Calu3 (cell line): ENCODE measurements around the gene ITFG2. TPM values are rescaled to one million over a fixed set of nuclear protein-coding genes. Genes with fewer than 3 reads are reported as not detected.

ENCODE experiments used
- BruUV-seq: library from RNA; stranded (reverse); fragments of 400-500 nt; replicated peaks from 2 replicates; lab custom pipeline; 2021; lab: Mats Ljungman, UMichigan
- CTCF ChIA-PET: fragments of 300-600 bp; sonication (Branson Sonifier 250); formaldehyde crosslinking; loops from one replicate; lab custom pipeline; 2022; ENCODE audit warnings: antibody characterized with exemption; lab: Charles Lee
- DNase-seq: peaks from one replicate; pipeline ENCODE4 v3.0.0; 2022
- H3K27ac Mint-ChIP-seq: one replicate; pipeline ENCODE4 v1.8.0; 2022; ENCODE audit warnings: mixed read lengths; ENCODE audit not compliant: unreplicated experiment
- H3K27me3 Mint-ChIP-seq: one replicate; pipeline ENCODE4 v1.8.0; 2022; ENCODE audit warnings: mixed read lengths; ENCODE audit not compliant: unreplicated experiment
- H3K36me3 Mint-ChIP-seq: one replicate; pipeline ENCODE4 v1.8.0; 2022; ENCODE audit warnings: mild to moderate bottlenecking, moderate library complexity, mixed read lengths; ENCODE audit not compliant: insufficient read depth, unreplicated experiment
- H3K4me1 Mint-ChIP-seq: one replicate; pipeline ENCODE4 v1.8.0; 2022; ENCODE audit warnings: mild to moderate bottlenecking, low read depth, mixed read lengths; ENCODE audit not compliant: unreplicated experiment
- H3K4me3 Mint-ChIP-seq: one replicate; pipeline ENCODE4 v1.8.0; 2022; ENCODE audit warnings: mild to moderate bottlenecking, low read depth, moderate library complexity, mixed read lengths; ENCODE audit not compliant: unreplicated experiment
- H3K9me3 Mint-ChIP-seq: one replicate; pipeline ENCODE4 v1.8.0; 2022; ENCODE audit warnings: low read depth, mixed read lengths; ENCODE audit not compliant: unreplicated experiment
- CTCF ChIP-seq: fragments of 200-600 bp; IDR thresholded peaks from one replicate; pipeline ENCODE4 v1.8.0; 2022; ENCODE audit warnings: antibody characterized with exemption; ENCODE audit not compliant: unreplicated experiment
- intact Hi-C: fragments of 100-400 bp; cut with micrococcal nuclease; formaldehyde crosslinking; loops from one replicate; pipeline ENCODE4 v1.10.0; 2022; ENCODE audit not compliant: unreplicated experiment
- total RNA-seq: library from RNA; stranded (reverse); gene quantifications from 2 replicates; pipeline ENCODE4 v1.2.3, GENCODE V29; 2022

ITFG2 gene
- total RNA-seq, 1 experiment from 2014 or later = 31.9 TPM

DNA sequence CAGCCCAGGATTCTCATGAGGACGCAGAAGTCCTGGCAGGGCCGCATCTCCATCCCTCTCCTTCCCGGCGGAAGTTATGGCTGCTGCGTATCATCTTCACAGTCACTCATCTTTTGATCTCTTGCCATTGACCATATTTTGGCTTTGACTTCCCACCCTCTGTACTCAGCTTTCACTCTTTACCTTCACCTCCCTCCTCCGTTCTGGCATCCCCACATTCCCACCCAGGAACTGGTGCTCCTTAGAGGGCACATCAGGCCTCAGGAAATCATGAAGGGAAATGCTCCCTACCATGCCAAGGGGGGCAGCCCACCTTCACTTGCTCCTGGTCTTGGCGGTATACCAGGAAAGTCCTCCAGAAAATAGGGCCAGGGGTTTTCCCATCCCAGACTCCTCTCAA is 43.1 kb downstream of the ITFG2 start:
- no peak overlapping the region for H3K27ac Mint-ChIP-seq
- no peak overlapping the region for H3K4me3 Mint-ChIP-seq
- no peak for TF ChIP-seq CTCF
- no peaks in the 10 kb centered on the region for H3K27me3 Mint-ChIP-seq
- H3K36me3 Mint-ChIP-seq = peaks cover 26% of the 10 kb centered on the region
- H3K9me3 Mint-ChIP-seq = no peaks in the 10 kb centered on the region
- CTCF ChIA-PET = interaction anchor here (0.7 kb wide), 1 partner anchor 1477 kb away, joined by 4 read pairs; no protein-coding TSS in a partner anchor
- intact Hi-C loops = no loop called here
- H3K4me1 Mint-ChIP-seq = no peaks in the 10 kb centered on the region
- no TSS peak for BruUV-seq
- DNase-seq = no peak

- no peak for TF ChIP-seq CTCF
- Mint-ChIP-seq H3K27me3 (no peaks in the 10 kb centered on the region), H3K4me3 (no peak overlapping the region), H3K4me1 (no peaks in the 10 kb centered on the region), H3K36me3 (peaks cover 26% of the 10 kb centered on the region), H3K9me3 (no peaks in the 10 kb centered on the region), H3K27ac (no peak overlapping the region)
- intact Hi-C loops = no loop called here
- no TSS peak for BruUV-seq
- CTCF ChIA-PET = no interaction called here
- DNase-seq = no peak
Measured at GRCh38 chr12:2856051-2856450, 43.6 kb downstream of the ITFG2 start.

DNA sequence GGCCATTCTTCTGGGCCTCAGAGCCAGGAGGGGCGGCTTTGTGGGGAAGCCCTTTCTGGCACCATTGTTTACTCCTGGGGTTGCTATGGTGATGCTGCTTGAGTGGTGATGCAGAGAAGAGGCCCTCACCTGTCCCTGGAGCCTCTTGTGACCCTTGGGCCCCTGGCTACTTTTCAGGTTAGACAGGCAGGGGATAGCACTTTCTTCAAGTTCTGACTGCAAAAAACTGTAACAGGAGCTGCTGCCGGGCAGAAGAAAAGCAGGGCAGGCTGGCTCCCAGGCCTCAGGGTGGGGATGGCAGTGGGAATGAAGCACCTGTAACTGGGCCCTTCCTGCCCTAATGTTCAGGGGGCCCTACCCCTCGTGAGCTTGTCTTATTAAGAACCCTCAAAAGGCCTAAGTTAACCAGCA is 44.6 kb downstream of the ITFG2 start, which contains the start of gene TEX52:
Gene TEX52 (minus strand): TSS at position 19 of the 411 bp plus-strand sequence. CDS start 13 bp downstream, at position 6.
- no peaks in the 10 kb centered on the region for H3K4me1 Mint-ChIP-seq
- no peak for DNase-seq
- no peak for TF ChIP-seq CTCF
- no peaks in the 10 kb centered on the region for H3K27me3 Mint-ChIP-seq
- no peaks in the 10 kb centered on the region for H3K9me3 Mint-ChIP-seq
- intact Hi-C loops = no loop called here
- H3K27ac Mint-ChIP-seq = no peak within 1 kb of the TSS
- peaks cover 26% of the 10 kb centered on the region for H3K36me3 Mint-ChIP-seq
- H3K4me3 Mint-ChIP-seq = no peak within 1 kb of the TSS
- no TSS peak for BruUV-seq
- CTCF ChIA-PET = no interaction called here

- H3K27me3 Mint-ChIP-seq = no peaks in the 10 kb centered on the region
- BruUV-seq = TSS peak; percentile 66
- H3K36me3 Mint-ChIP-seq = peaks cover 26% of the 10 kb centered on the region
- DNase-seq = no peak
- CTCF ChIA-PET = no interaction called here
- no peaks in the 10 kb centered on the region for H3K4me1 Mint-ChIP-seq
- H3K4me3 Mint-ChIP-seq = no peak overlapping the region
- no peak for TF ChIP-seq CTCF
- no peak overlapping the region for H3K27ac Mint-ChIP-seq
- H3K9me3 Mint-ChIP-seq = no peaks in the 10 kb centered on the region
- intact Hi-C loops = no loop called here
Measured at GRCh38 chr12:2857576-2857975, 45.1 kb downstream of the ITFG2 start.
